Measurements from ENCODE around the gene MNX1. TPM values are rescaled to one million over a fixed set of nuclear protein-coding genes. Genes with fewer than 3 reads are reported as not detected.
A peak's percentile ranks its signal among the peaks of the same experiment; 100 is the strongest.

The MNX1 gene
- total RNA-seq, 1 donor from 2014 or later = not detected

DNA sequence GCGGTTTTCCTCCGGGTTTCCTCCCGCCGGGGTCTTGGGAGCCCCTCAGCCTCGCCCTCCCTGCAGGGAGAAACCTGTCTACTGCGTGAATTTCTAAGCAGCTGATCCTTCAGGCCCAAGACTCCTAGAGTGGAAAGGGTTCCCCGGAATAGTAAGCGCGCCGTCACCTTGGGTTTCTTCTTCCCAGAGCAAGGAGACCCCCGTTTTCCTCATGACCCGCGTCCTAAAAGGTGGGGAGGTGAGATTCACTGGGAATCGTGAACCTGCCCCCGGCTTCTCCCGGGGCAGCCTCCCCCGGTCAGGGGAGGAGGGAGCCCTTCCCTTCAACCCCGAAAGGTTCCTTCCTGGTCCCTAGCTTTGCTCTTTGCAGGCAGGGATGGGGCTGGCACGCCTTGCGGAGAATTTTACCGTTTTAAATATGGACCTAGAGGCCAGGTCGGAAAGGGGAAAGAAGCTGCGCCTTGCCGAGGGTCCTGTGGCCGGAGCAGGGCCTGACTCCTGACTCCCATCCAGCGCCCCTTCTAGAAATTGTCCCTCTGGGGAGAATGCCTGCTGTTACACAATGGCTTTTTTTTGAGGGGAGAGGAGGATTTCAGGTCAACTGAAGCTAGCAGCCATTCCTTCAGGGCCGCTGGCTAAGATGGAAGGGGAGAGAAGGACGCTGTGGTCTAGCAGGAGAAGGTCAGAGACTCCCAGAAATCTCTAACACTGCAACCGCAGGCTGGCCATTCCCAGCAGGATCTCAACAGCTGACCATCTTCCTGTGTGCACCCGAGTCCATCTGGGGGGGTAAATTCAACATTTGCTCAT, 11.6 kb upstream of the MNX1 start:
- Histone ChIP-seq H3K79me2 (ENCODE audit: insufficient read depth, low read length) (no peaks in the 10 kb centered on the region), H4K20me1 (ENCODE audit: insufficient read depth, low read length) (no peaks in the 10 kb centered on the region), H3K27me3 (ENCODE audit: insufficient read depth, low read length) (peaks cover 86% of the 10 kb centered on the region), H3K9me3 (ENCODE audit: insufficient read depth, low read depth, low read length) (no peaks in the 10 kb centered on the region), H3K36me3 (ENCODE audit: insufficient read depth, low read length) (no peaks in the 10 kb centered on the region), H3K4me2 (ENCODE audit: low read length) (no peak overlapping the region), H3K9ac (ENCODE audit: low read length) (no peak overlapping the region), H3K4me3 (ENCODE audit: insufficient read depth, low read depth, low read length) (no peak overlapping the region), H3K27ac (ENCODE audit: low read depth, low read length) (no peak overlapping the region), H3K4me1 (ENCODE audit: insufficient read depth, low read length) (peaks cover 4% of the 10 kb centered on the region), H2AFZ (ENCODE audit: low read depth, low read length) (no peak overlapping the region)
- Mint-ChIP-seq H3K36me3 (ENCODE audit: low read depth, unreplicated experiment) (peaks cover 2% of the 10 kb centered on the region), H3K4me1 (ENCODE audit: low read depth, unreplicated experiment) (no peaks in the 10 kb centered on the region), H3K27me3 (ENCODE audit: low read depth, unreplicated experiment) (peaks cover 71% of the 10 kb centered on the region), H3K27ac (ENCODE audit: unreplicated experiment) (peak overlapping the region; percentile 48), H3K9me3 (ENCODE audit: unreplicated experiment) (peaks cover 10% of the 10 kb centered on the region), H3K4me3 (ENCODE audit: unreplicated experiment) (no peak overlapping the region)
- no peak for FAIRE-seq
- DNase-seq (ENCODE audit: low read depth) = no peak
- TF ChIP-seq EZH2 (IDR thresholded peaks at IDR 0.05; ENCODE audit: insufficient read depth, low read length) = peak; percentile 43
- TF ChIP-seq, protein P1, sequence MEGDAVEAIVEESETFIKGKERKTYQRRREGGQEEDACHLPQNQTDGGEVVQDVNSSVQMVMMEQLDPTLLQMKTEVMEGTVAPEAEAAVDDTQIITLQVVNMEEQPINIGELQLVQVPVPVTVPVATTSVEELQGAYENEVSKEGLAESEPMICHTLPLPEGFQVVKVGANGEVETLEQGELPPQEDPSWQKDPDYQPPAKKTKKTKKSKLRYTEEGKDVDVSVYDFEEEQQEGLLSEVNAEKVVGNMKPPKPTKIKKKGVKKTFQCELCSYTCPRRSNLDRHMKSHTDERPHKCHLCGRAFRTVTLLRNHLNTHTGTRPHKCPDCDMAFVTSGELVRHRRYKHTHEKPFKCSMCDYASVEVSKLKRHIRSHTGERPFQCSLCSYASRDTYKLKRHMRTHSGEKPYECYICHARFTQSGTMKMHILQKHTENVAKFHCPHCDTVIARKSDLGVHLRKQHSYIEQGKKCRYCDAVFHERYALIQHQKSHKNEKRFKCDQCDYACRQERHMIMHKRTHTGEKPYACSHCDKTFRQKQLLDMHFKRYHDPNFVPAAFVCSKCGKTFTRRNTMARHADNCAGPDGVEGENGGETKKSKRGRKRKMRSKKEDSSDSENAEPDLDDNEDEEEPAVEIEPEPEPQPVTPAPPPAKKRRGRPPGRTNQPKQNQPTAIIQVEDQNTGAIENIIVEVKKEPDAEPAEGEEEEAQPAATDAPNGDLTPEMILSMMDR (IDR thresholded peaks at IDR 0.05; ENCODE audit: insufficient read depth, low read depth, low read length) = no peak

DNA sequence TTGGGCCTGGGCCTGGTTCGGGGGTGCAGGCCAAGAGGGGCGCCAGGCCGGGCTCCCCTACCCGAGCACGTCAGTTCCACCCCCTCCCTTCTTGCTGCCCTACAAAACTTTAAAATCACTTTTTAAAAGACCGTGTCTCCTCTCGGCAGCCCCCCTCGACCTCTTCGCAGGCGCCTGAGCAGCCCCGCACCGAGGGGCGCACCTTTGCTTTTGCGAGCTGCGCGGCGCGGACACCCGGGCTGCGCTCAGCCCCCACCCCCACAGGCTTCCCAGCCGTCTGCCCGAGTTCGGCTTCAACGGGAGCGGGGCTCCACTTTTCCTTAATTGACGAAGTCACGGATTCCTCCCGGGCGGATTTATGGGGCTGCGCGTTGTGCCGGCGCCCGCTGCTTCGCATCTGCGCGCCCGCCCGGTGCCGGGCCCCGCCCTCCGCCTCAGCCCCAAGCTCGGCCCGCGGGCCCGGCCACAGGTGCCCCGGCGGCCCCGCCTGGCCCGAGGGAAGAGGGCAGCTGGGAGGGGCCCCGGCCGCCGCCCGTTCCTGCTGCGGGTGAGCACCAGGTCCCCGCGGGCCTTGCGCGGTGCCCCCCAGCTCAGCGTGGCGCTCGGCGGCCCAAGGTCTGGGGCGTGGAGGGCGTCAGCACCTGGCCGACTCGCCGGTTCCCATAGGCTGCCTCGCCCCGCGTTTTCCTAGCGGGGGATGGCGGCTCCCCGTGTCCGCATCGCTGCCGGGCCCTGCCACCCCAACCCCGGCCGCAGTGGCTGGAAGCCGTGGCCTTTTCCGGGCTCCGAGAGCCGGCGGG, 10.8 kb upstream of the MNX1 start:
- no peak overlapping the region for H3K4me3 Mint-ChIP-seq (ENCODE audit: unreplicated experiment)

More for the DNA sequence above, 10.8 kb upstream of the MNX1 start:
- Histone ChIP-seq H3K4me1 (ENCODE audit: insufficient read depth, low read length) (peaks cover 4% of the 10 kb centered on the region), H3K27ac (ENCODE audit: low read depth, low read length) (no peak overlapping the region), H3K4me2 (ENCODE audit: low read length) (no peak overlapping the region), H2AFZ (ENCODE audit: low read depth, low read length) (no peak overlapping the region), H4K20me1 (ENCODE audit: insufficient read depth, low read length) (no peaks in the 10 kb centered on the region), H3K27me3 (ENCODE audit: insufficient read depth, low read length) (peaks cover 87% of the 10 kb centered on the region), H3K9me3 (ENCODE audit: insufficient read depth, low read depth, low read length) (no peaks in the 10 kb centered on the region), H3K4me3 (ENCODE audit: insufficient read depth, low read depth, low read length) (no peak overlapping the region), H3K36me3 (ENCODE audit: insufficient read depth, low read length) (no peaks in the 10 kb centered on the region), H3K9ac (ENCODE audit: low read length) (no peak overlapping the region), H3K79me2 (ENCODE audit: insufficient read depth, low read length) (no peaks in the 10 kb centered on the region)
- Mint-ChIP-seq H3K9me3 (ENCODE audit: unreplicated experiment) (peaks cover 10% of the 10 kb centered on the region), H3K4me1 (ENCODE audit: low read depth, unreplicated experiment) (no peaks in the 10 kb centered on the region), H3K27me3 (ENCODE audit: low read depth, unreplicated experiment) (peaks cover 71% of the 10 kb centered on the region), H3K36me3 (ENCODE audit: low read depth, unreplicated experiment) (peaks cover 2% of the 10 kb centered on the region), H3K27ac (ENCODE audit: unreplicated experiment) (no peak overlapping the region)
- FAIRE-seq (no peak), DNase-seq (ENCODE audit: low read depth) (no peak)
- TF ChIP-seq, protein P1 (IDR thresholded peaks at IDR 0.05; ENCODE audit: insufficient read depth, low read depth, low read length) = no peak
- TF ChIP-seq EZH2 (IDR thresholded peaks at IDR 0.05; ENCODE audit: insufficient read depth, low read length) = peak; percentile 98

All from astrocyte (in vitro differentiated cells and primary cell).